HepG2 (cell line): ENCODE measurements around the gene OSGEPL1. TPM values are rescaled to one million over a fixed set of nuclear protein-coding genes. Genes with fewer than 3 reads are reported as not detected.
A peak's percentile ranks its signal among the peaks of the same experiment; 100 is the strongest.

Source experiments
- AGO2 ChIP-seq: fragments of 200-400 bp; formaldehyde crosslinking; optimal IDR thresholded peaks from 2 replicates; pipeline ENCODE3; 2017; ENCODE audit warnings: mild to moderate bottlenecking, low read depth, low read length, moderate library complexity
- ELF1 ChIP-seq: sonication (generic); formaldehyde crosslinking; IDR thresholded peaks from 2 replicates; pipeline ENCODE4 v1.4.0; 2020; ENCODE audit warnings: missing genetic modification reagents
- GATAD2A ChIP-seq: IDR thresholded peaks from 2 replicates; pipeline ENCODE4 v1.6.1; 2016
- HNF4A ChIP-seq: sonication (generic); formaldehyde crosslinking; IDR thresholded peaks from 2 replicates; pipeline ENCODE4 v1.4.0; 2020; ENCODE audit warnings: missing genetic modification reagents
- NKX3-1 ChIP-seq: sonication (generic); formaldehyde crosslinking; IDR thresholded peaks from 2 replicates; pipeline ENCODE4 v1.5.0; 2020; ENCODE audit warnings: missing genetic modification reagents
- REXO4 ChIP-seq: sonication (generic); formaldehyde crosslinking; IDR thresholded peaks from 2 replicates; pipeline ENCODE4 v1.8.0; 2022; ENCODE audit warnings: missing genetic modification reagents, mild to moderate bottlenecking, borderline replicate concordance
- U2AF1 ChIP-seq: fragments of 200-400 bp; formaldehyde crosslinking; optimal IDR thresholded peaks from 2 replicates; pipeline ENCODE3; 2017; ENCODE audit warnings: mild to moderate bottlenecking, low read depth, low read length
- YY1 ChIP-seq: IDR thresholded peaks from 2 replicates; pipeline ENCODE4 v1.6.1; 2011; ENCODE audit warnings: low read length, low read depth, moderate library complexity, mild to moderate bottlenecking; ENCODE audit not compliant: insufficient read depth, insufficient replicate concordance
- ZKSCAN8 ChIP-seq: IDR thresholded peaks from 2 replicates; pipeline ENCODE4 v1.6.1; 2016; ENCODE audit warnings: borderline replicate concordance, missing genetic modification reagents, missing compliant biosample characterization
- ZNF10 ChIP-seq: sonication (generic); formaldehyde crosslinking; IDR thresholded peaks from 2 replicates; pipeline ENCODE4 v1.4.0; 2020; ENCODE audit warnings: mild to moderate bottlenecking, low read depth, missing genetic modification reagents, borderline replicate concordance
- ZNF207 ChIP-seq: fragments of 450-650 bp; IDR thresholded peaks from 2 replicates; pipeline ENCODE4 v1.6.1; 2016; ENCODE audit warnings: antibody characterized with exemption, borderline replicate concordance
- ZNF234 ChIP-seq: sonication (generic); formaldehyde crosslinking; conservative IDR thresholded peaks from 2 replicates; pipeline ENCODE4 v1.5.1; 2020; ENCODE audit warnings: mild to moderate bottlenecking, missing genetic modification reagents
- ZNF558 ChIP-seq: sonication (generic); formaldehyde crosslinking; IDR thresholded peaks from 2 replicates; pipeline ENCODE4 v1.9.0; 2022; ENCODE audit warnings: mild to moderate bottlenecking, missing genetic modification reagents, borderline replicate concordance
- ZNF703 ChIP-seq: sonication (generic); formaldehyde crosslinking; IDR thresholded peaks from 2 replicates; pipeline ENCODE4 v1.5.1; 2020; ENCODE audit warnings: missing genetic modification reagents, mild to moderate bottlenecking, moderate library complexity, borderline replicate concordance
- ZNF841 ChIP-seq: sonication (generic); formaldehyde crosslinking; IDR thresholded peaks from 2 replicates; pipeline ENCODE4 v1.8.1; 2023; ENCODE audit warnings: missing genetic modification reagents, borderline replicate concordance
- ZNF879 ChIP-seq: sonication (generic); formaldehyde crosslinking; IDR thresholded peaks from 2 replicates; pipeline ENCODE4 v1.8.1; 2023; ENCODE audit warnings: missing genetic modification reagents
- polyA plus RNA-seq, 8 experiments: library from polyadenylated mRNA; depleted of rRNA in 3 of 8; stranded (reverse) in 7 of 8; unstranded in 1 of 8; fragments of >200 nt; fragmentation: Illumina TruSeq in 4 of 8; extraction: Trizol in 4 of 8; gene quantifications; 2 replicates each; pipeline versions ENCODE4 v1.2.1 to v1.2.3, GENCODE V29; 2011 to 2016; ENCODE audit warnings: low read depth in 4 of 8, missing spikeins in 1 of 8, mixed read lengths in 1 of 8; ENCODE audit not compliant: insufficient read depth in 1 of 8
- total RNA-seq, 5 experiments: library from RNA; depleted of rRNA; stranded (reverse); fragments of >200 nt; fragmentation: Illumina TruSeq; extraction: Trizol; gene quantifications; 2 replicates each; pipeline ENCODE4 v1.2.3, GENCODE V29; 2016; ENCODE audit warnings: low read depth in 1 of 5
- TF ChIP-seq, protein P1 (sequence below): sonication (generic); formaldehyde crosslinking; IDR thresholded peaks from 2 replicates; pipeline ENCODE4 v1.9.0; 2021; ENCODE audit warnings: missing genetic modification reagents, mild to moderate bottlenecking, borderline replicate concordance
- TF ChIP-seq, protein P2 (sequence below): sonication (generic); formaldehyde crosslinking; IDR thresholded peaks from 2 replicates; pipeline ENCODE4; 2020; ENCODE audit warnings: missing genetic modification reagents, mild to moderate bottlenecking, borderline replicate concordance
- TF ChIP-seq, protein P3 (sequence below): IDR thresholded peaks from 2 replicates; pipeline ENCODE4 v1.6.1; 2012; ENCODE audit warnings: inconsistent platforms
- TF ChIP-seq, protein P4 (sequence below): sonication (generic); formaldehyde crosslinking; IDR thresholded peaks from 2 replicates; pipeline ENCODE4 v1.5.1; 2020; ENCODE audit warnings: mild to moderate bottlenecking, moderate library complexity, missing genetic modification reagents
- TF ChIP-seq, protein P5 (sequence below): sonication (generic); formaldehyde crosslinking; IDR thresholded peaks from 2 replicates; pipeline ENCODE4 v1.4.0; 2020; ENCODE audit warnings: missing genetic modification reagents; ENCODE audit errors: not compliant biosample characterization

The OSGEPL1 gene
- total and polyA plus RNA-seq, 2 of the 13 experiments (the other 11 are each of a cell fraction or from before 2014, with no cell fraction given): 10.2 to 10.8 TPM

DNA sequence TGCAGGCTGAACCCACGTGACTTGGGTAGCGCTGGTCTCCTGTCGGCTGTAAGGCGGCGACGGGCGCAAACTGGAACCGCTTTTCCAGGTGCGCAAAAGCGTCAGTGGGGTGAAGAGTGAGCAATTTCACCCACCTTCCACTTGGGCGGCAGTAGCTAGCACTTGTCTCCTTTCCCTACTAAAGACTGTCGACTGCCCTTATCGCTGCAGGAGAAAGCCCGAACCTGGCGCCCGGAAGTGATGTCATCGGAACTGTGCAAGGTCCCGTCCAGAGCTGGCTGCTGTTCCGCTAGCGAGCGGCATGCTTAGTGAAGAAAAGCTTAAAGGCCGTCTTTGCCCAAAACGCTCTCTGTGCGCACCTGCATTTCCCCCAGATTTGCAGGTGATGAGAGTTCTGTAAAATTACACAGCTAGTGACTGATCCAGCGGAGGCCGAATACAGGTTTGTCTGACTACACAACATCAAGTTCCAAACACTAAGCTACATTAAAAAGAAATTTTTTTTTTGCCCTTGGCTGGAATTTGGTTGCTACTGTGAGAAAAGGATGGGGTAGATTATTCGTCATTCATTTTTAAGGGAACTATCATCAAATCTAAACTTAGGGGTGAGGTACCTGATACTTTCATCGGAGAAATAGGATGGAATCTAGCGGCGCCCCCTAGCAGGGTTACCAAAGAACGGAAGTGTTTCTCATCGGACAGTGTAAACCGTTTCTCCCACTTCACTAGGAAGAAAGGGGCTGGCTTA, at the start of gene OSGEPL1 (continued):
- no peak for TF ChIP-seq ZNF234 (CRISPR knock-in tag)
- peak; percentile 62; the same call in 1 of the 2 replicates for TF ChIP-seq ZNF703 (CRISPR knock-in tag)
- no peak for TF ChIP-seq ZNF10
- TF ChIP-seq, protein P1, sequence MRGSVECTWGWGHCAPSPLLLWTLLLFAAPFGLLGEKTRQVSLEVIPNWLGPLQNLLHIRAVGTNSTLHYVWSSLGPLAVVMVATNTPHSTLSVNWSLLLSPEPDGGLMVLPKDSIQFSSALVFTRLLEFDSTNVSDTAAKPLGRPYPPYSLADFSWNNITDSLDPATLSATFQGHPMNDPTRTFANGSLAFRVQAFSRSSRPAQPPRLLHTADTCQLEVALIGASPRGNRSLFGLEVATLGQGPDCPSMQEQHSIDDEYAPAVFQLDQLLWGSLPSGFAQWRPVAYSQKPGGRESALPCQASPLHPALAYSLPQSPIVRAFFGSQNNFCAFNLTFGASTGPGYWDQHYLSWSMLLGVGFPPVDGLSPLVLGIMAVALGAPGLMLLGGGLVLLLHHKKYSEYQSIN: no peak
- peak; percentile 66 for TF ChIP-seq YY1
- TF ChIP-seq ELF1 (CRISPR knock-in tag): peak; percentile 73
- TF ChIP-seq ZKSCAN8 (CRISPR knock-in tag): no peak
- no peak for TF ChIP-seq ZNF207
- peak; percentile 76 for TF ChIP-seq GATAD2A (CRISPR knock-in tag)
- TF ChIP-seq, protein P2, sequence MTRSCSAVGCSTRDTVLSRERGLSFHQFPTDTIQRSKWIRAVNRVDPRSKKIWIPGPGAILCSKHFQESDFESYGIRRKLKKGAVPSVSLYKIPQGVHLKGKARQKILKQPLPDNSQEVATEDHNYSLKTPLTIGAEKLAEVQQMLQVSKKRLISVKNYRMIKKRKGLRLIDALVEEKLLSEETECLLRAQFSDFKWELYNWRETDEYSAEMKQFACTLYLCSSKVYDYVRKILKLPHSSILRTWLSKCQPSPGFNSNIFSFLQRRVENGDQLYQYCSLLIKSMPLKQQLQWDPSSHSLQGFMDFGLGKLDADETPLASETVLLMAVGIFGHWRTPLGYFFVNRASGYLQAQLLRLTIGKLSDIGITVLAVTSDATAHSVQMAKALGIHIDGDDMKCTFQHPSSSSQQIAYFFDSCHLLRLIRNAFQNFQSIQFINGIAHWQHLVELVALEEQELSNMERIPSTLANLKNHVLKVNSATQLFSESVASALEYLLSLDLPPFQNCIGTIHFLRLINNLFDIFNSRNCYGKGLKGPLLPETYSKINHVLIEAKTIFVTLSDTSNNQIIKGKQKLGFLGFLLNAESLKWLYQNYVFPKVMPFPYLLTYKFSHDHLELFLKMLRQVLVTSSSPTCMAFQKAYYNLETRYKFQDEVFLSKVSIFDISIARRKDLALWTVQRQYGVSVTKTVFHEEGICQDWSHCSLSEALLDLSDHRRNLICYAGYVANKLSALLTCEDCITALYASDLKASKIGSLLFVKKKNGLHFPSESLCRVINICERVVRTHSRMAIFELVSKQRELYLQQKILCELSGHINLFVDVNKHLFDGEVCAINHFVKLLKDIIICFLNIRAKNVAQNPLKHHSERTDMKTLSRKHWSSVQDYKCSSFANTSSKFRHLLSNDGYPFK: peak; percentile 80; the same call in 1 of the 2 replicates
- no peak for TF ChIP-seq AGO2
- no peak; the same call in 1 of the 2 replicates for TF ChIP-seq HNF4A (CRISPR knock-in tag)
- TF ChIP-seq, protein P3, sequence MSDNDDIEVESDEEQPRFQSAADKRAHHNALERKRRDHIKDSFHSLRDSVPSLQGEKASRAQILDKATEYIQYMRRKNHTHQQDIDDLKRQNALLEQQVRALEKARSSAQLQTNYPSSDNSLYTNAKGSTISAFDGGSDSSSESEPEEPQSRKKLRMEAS: peak; percentile 94
- TF ChIP-seq, protein P4, sequence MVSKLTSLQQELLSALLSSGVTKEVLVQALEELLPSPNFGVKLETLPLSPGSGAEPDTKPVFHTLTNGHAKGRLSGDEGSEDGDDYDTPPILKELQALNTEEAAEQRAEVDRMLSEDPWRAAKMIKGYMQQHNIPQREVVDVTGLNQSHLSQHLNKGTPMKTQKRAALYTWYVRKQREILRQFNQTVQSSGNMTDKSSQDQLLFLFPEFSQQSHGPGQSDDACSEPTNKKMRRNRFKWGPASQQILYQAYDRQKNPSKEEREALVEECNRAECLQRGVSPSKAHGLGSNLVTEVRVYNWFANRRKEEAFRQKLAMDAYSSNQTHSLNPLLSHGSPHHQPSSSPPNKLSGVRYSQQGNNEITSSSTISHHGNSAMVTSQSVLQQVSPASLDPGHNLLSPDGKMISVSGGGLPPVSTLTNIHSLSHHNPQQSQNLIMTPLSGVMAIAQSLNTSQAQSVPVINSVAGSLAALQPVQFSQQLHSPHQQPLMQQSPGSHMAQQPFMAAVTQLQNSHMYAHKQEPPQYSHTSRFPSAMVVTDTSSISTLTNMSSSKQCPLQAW: peak; percentile 70; the same call in 1 of the 2 replicates
- TF ChIP-seq U2AF1: peak; percentile 43
- TF ChIP-seq ZNF558 (CRISPR knock-in tag): no peak
- TF ChIP-seq REXO4 (CRISPR knock-in tag): no peak
- TF ChIP-seq NKX3-1: no peak; the same call in 1 of the 2 replicates
- TF ChIP-seq ZNF841 (CRISPR knock-in tag): no peak
- no peak for TF ChIP-seq ZNF879 (CRISPR knock-in tag)
- TF ChIP-seq, protein P5, sequence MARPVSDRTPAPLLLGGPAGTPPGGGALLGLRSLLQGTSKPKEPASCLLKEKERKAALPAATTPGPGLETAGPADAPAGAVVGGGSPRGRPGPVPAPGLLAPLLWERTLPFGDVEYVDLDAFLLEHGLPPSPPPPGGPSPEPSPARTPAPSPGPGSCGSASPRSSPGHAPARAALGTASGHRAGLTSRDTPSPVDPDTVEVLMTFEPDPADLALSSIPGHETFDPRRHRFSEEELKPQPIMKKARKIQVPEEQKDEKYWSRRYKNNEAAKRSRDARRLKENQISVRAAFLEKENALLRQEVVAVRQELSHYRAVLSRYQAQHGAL (CRISPR knock-in tag): peak; percentile 49
